Fibroblast of the aortic adventitia (primary cell): ENCODE results near the gene RNF112. TPM values are rescaled to one million over a fixed set of nuclear protein-coding genes. Genes with fewer than 3 reads are reported as not detected.
"Not testable (repeated sequence)": the region's sequence is repeated elsewhere in the genome, so short reads cannot be mapped to it uniquely, and the experiment has no call there.

ENCODE experiments used
- DNase-seq: peaks from one replicate; pipeline ENCODE4 v3.0.0-alpha.2; 2010; ENCODE audit warnings: low read depth
- H3K4me3 ChIP-seq: 2 replicates; pipeline ENCODE4 v1.5.1; 2011; ENCODE audit warnings: low read depth, mild to moderate bottlenecking, control low read depth, low read length, moderate library complexity
- CTCF ChIP-seq: IDR thresholded peaks from 2 replicates; pipeline ENCODE4 v1.5.1; 2011; ENCODE audit warnings: mild to moderate bottlenecking, low read length, control low read depth, inconsistent platforms; ENCODE audit not compliant: insufficient read depth
- total RNA-seq: library from RNA; depleted of rRNA; stranded (reverse); fragments of >200 nt; gene quantifications from 2 replicates; pipeline ENCODE4 v1.2.3, GENCODE V29; 2012; ENCODE audit warnings: low replicate concordance

The RNF112 gene
- total RNA-seq, 1 donor = 0.36 TPM

- H3K4me3 ChIP-seq = no peak overlapping the region
- DNase-seq = no peak
- TF ChIP-seq CTCF = no peak
Observed at GRCh38 chr17:19433255-19433654, 22.2 kb downstream of the RNF112 start.

GRCh38 chr17:19433727-19434340, 22.8 kb downstream of the RNF112 start:
- DNase-seq = no peak
- no peak for TF ChIP-seq CTCF
- H3K4me3 ChIP-seq = no peak overlapping the region

GRCh38 chr17:19440421-19440820, 29.4 kb downstream of the RNF112 start:
- no peak for TF ChIP-seq CTCF
- no peak overlapping the region for H3K4me3 ChIP-seq

GRCh38 chr17:19441288-19441687, 30.3 kb downstream of the RNF112 start:
- not testable (repeated sequence) for DNase-seq, H3K4me3 ChIP-seq

More at GRCh38 chr17:19440421-19440820, 29.4 kb downstream of the RNF112 start:
- no peak for DNase-seq

- no peak for DNase-seq
- H3K4me3 ChIP-seq = no peak overlapping the region
- TF ChIP-seq CTCF = no peak
Observed at GRCh38 chr17:19442731-19443130, 31.7 kb downstream of the RNF112 start.

- TF ChIP-seq CTCF = no peak
- no peak for DNase-seq
- H3K4me3 ChIP-seq = no peak overlapping the region
Observed at GRCh38 chr17:19443148-19443547, 32.1 kb downstream of the RNF112 start.

- DNase-seq = no peak
- TF ChIP-seq CTCF = no peak
- H3K4me3 ChIP-seq = no peak overlapping the region
Observed at GRCh38 chr17:19445105-19445504, 34.1 kb downstream of the RNF112 start.

- not testable (repeated sequence) for DNase-seq, H3K4me3 ChIP-seq
Observed at GRCh38 chr17:19446577-19446976, 35.5 kb downstream of the RNF112 start.
